Keratinocyte (primary cell): ENCODE data around the gene SMYD2. TPM values are rescaled to one million over a fixed set of nuclear protein-coding genes. Genes with fewer than 3 reads are reported as not detected.

Experiments used
- DNase-seq: peaks from one replicate; pipeline ENCODE4 v3.0.0-alpha.2; 2011; ENCODE audit warnings: low read depth, missing footprints, low spot score
- FAIRE-seq: peaks from 2 replicates; lab custom pipeline; 2011; peaks lifted over from hg19 to GRCh38; lab: Jason Lieb, UNC
- H2AFZ ChIP-seq: 2 replicates; pipeline ENCODE4 v1.6.0; 2012; ENCODE audit warnings: low read length, control low read depth, inconsistent platforms; ENCODE audit not compliant: control insufficient read depth
- H3K27ac ChIP-seq: 2 replicates; pipeline ENCODE4 v1.5.1; 2011; ENCODE audit warnings: low read length; ENCODE audit not compliant: control insufficient read depth, insufficient read depth
- H3K27me3 ChIP-seq: 3 replicates; pipeline ENCODE4 v1.6.0; 2011; ENCODE audit warnings: low read length; ENCODE audit not compliant: control insufficient read depth, insufficient read depth; ENCODE audit errors: extremely low read depth
- H3K36me3 ChIP-seq, 2 experiments: 2 replicates in 1 of 2; 3 replicates in 1 of 2; pipeline ENCODE4 v1.5.1; 2011; ENCODE audit warnings: low read length in 2 of 2, mild to moderate bottlenecking in 1 of 2; ENCODE audit not compliant: control insufficient read depth in 2 of 2, insufficient read depth in 2 of 2; ENCODE audit errors: extremely low read depth in 1 of 2
- H3K4me1 ChIP-seq: 3 replicates; pipeline ENCODE4 v1.5.1; 2011; ENCODE audit warnings: low read length; ENCODE audit not compliant: control insufficient read depth, insufficient read depth; ENCODE audit errors: extremely low read depth
- H3K4me2 ChIP-seq: 3 replicates; pipeline ENCODE4 v1.6.0; 2011; ENCODE audit warnings: low read depth, low read length; ENCODE audit not compliant: control insufficient read depth, insufficient read depth; ENCODE audit errors: extremely low read depth
- H3K4me3 ChIP-seq, 3 experiments: fragments of 200-600 bp in 1 of 3; sonication (generic) in 1 of 3; 2 replicates in 2 of 3; 3 replicates in 1 of 3; pipeline ENCODE4 v1.5.1; 2011 to 2016; ENCODE audit warnings: low read length in 3 of 3, mild to moderate bottlenecking in 3 of 3, control low read depth in 2 of 3, inconsistent platforms in 1 of 3, low read depth in 1 of 3, mixed read lengths in 1 of 3, mixed run types in 1 of 3, moderate library complexity in 1 of 3; ENCODE audit not compliant: control insufficient read depth in 2 of 3, insufficient read depth in 2 of 3; ENCODE audit errors: extremely low read depth in 1 of 3
- H3K79me2 ChIP-seq: 2 replicates; pipeline ENCODE4 v1.6.0; 2012; ENCODE audit warnings: low read length; ENCODE audit not compliant: control insufficient read depth, insufficient read depth
- H3K9ac ChIP-seq: 3 replicates; pipeline ENCODE4 v1.6.0; 2011; ENCODE audit warnings: low read length; ENCODE audit not compliant: control insufficient read depth, insufficient read depth; ENCODE audit errors: extremely low read depth
- H3K9me1 ChIP-seq: 3 replicates; pipeline ENCODE4 v1.6.0; 2011; ENCODE audit warnings: low read length; ENCODE audit not compliant: control insufficient read depth, insufficient read depth; ENCODE audit errors: extremely low read depth
- H3K9me3 ChIP-seq: 2 replicates; pipeline ENCODE4 v1.5.1; 2012; ENCODE audit warnings: low read depth, low read length; ENCODE audit not compliant: control insufficient read depth
- H4K20me1 ChIP-seq: 3 replicates; pipeline ENCODE4 v1.6.0; 2011; ENCODE audit warnings: low read length; ENCODE audit not compliant: control insufficient read depth, insufficient read depth; ENCODE audit errors: extremely low read depth
- EZH2 ChIP-seq: IDR thresholded peaks from one replicate; pipeline ENCODE4 v1.6.1; 2012; ENCODE audit warnings: inconsistent platforms, mild to moderate bottlenecking, low read length, moderate library complexity
- dilution Hi-C: fragments of 300-500 bp; cut with MboI; formaldehyde crosslinking; loops from one replicate; pipeline ENCODE4 v1.7.0; 2020; ENCODE audit warnings: low sequenced_read_pairs; ENCODE audit not compliant: extremely low pct_ligation_motif_present
- polyA plus RNA-seq, 5 experiments: library from polyadenylated mRNA; depleted of rRNA in 3 of 5; stranded (reverse) in 3 of 5; stranded (forward) in 1 of 5; unstranded in 1 of 5; fragments of >200 nt; gene quantifications; 1 replicate in 1 of 5; 2 replicates in 3 of 5; 3 replicates in 1 of 5; pipeline versions ENCODE4 v1.2.1 to v1.2.3, GENCODE V29; 2011 to 2012; ENCODE audit warnings: missing spikeins in 2 of 5, low read depth in 1 of 5, low replicate concordance in 1 of 5
- TF ChIP-seq, protein P1 (sequence below), 3 experiments: IDR thresholded peaks in 1 of 3; conservative IDR thresholded peaks in 1 of 3; optimal IDR thresholded peaks in 1 of 3; 2 replicates in 2 of 3; 3 replicates in 1 of 3; pipeline versions ENCODE3 to v1.5.1; 2011; ENCODE audit warnings: low read length in 3 of 3, mild to moderate bottlenecking in 3 of 3, moderate library complexity in 2 of 3, control low read depth in 1 of 3, inconsistent platforms in 1 of 3; ENCODE audit not compliant: insufficient read depth in 2 of 3; ENCODE audit errors: extremely low read depth in 1 of 3

SMYD2 gene
- polyA plus RNA-seq, 1 donor (not counting 4 experiments of a cell fraction or from before 2014, with no cell fraction given): 75.5 TPM

- TF ChIP-seq, protein P1, sequence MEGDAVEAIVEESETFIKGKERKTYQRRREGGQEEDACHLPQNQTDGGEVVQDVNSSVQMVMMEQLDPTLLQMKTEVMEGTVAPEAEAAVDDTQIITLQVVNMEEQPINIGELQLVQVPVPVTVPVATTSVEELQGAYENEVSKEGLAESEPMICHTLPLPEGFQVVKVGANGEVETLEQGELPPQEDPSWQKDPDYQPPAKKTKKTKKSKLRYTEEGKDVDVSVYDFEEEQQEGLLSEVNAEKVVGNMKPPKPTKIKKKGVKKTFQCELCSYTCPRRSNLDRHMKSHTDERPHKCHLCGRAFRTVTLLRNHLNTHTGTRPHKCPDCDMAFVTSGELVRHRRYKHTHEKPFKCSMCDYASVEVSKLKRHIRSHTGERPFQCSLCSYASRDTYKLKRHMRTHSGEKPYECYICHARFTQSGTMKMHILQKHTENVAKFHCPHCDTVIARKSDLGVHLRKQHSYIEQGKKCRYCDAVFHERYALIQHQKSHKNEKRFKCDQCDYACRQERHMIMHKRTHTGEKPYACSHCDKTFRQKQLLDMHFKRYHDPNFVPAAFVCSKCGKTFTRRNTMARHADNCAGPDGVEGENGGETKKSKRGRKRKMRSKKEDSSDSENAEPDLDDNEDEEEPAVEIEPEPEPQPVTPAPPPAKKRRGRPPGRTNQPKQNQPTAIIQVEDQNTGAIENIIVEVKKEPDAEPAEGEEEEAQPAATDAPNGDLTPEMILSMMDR (optimal IDR thresholded peaks at IDR 0.05 in 1 of 3, IDR thresholded peaks at IDR 0.05 in 1 of 3, conservative IDR thresholded peaks at IDR 0.05 in 1 of 3; ENCODE audit: extremely low read depth in 1 of 3, insufficient read depth in 2 of 3, low read length in 3 of 3): no peak
- no peak for TF ChIP-seq EZH2
- no peaks in the 10 kb centered on the region for H3K9me1 ChIP-seq
- no peak overlapping the region for H3K4me3 ChIP-seq
- no peaks in the 10 kb centered on the region for H3K9me3 ChIP-seq
- no peak overlapping the region for H3K9ac ChIP-seq
- no peak overlapping the region for H3K4me2 ChIP-seq
- H3K27me3 ChIP-seq: no peaks in the 10 kb centered on the region
- no peak overlapping the region for H3K27ac ChIP-seq
- dilution Hi-C loops: no loop called here
- no peak overlapping the region for H2AFZ ChIP-seq
- peaks cover 0 to 2% of the 10 kb centered on the region in 2 experiments for H3K36me3 ChIP-seq
- H3K4me1 ChIP-seq: no peaks in the 10 kb centered on the region
- no peak for DNase-seq
- FAIRE-seq: no peak
- no peaks in the 10 kb centered on the region for H3K79me2 ChIP-seq
- H4K20me1 ChIP-seq: no peaks in the 10 kb centered on the region
Observed at GRCh38 chr1:214312530-214313051, 31.6 kb downstream of the SMYD2 start.

DNA sequence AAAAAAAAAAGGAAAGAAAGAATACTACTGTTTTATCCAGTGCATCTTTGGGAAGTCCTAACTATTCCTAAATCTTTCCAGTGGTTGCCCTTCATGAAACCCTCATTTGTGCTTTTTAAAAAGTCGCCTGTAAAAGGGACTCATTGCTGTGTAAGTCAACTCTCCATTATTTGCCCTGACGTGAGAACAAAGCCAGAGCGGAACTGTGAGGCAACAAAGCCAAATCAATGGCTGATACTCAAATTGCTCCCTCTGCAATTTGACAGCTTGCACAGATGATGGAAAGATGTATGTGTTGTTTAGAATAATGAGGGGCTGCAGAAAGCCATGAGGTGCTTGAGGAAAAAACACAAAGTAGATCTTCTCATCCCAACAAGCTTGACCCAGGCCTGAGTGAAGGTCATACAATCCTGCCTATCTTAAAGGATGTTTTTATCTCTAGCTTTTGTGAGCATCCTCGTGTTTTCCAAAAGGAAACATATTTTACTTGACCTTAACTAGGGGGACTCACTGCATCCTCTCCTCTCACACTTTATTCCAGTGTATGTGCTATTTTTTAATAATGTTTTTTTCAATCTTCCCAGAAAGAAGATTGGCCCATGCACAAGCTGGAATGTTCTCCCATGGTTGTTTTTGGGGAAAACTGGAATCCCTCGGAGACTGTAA, 33.4 kb downstream of the SMYD2 start:
- Histone ChIP-seq H3K79me2 (no peaks in the 10 kb centered on the region), H3K9me1 (no peaks in the 10 kb centered on the region), H3K4me2 (no peak overlapping the region), H3K9me3 (no peaks in the 10 kb centered on the region), H3K4me1 (no peaks in the 10 kb centered on the region), H3K27me3 (no peaks in the 10 kb centered on the region), H3K4me3 (no peak overlapping the region), H4K20me1 (no peaks in the 10 kb centered on the region), H3K27ac (no peak overlapping the region), H2AFZ (no peak overlapping the region), H3K9ac (no peak overlapping the region), H3K36me3 (peaks cover 4 to 6% of the 10 kb centered on the region in 2 experiments)
- FAIRE-seq (no peak), DNase-seq (no peak)
- TF ChIP-seq, protein P1 (optimal IDR thresholded peaks at IDR 0.05 in 1 of 3, IDR thresholded peaks at IDR 0.05 in 1 of 3, conservative IDR thresholded peaks at IDR 0.05 in 1 of 3; ENCODE audit: extremely low read depth in 1 of 3, insufficient read depth in 2 of 3, low read length in 3 of 3): no peak
- TF ChIP-seq EZH2: no peak
- dilution Hi-C loops: no loop called here
